HG02571 (cell line): Measurements from ENCODE around the gene TTPAL.

Experiments used
- ATAC-seq: cut with Tn5 transposase; IDR thresholded peaks from one replicate; pipeline ENCODE4 v1.9.1; 2021; ENCODE audit warnings: mild to moderate bottlenecking, moderate library complexity; ENCODE audit not compliant: unreplicated experiment

The TTPAL gene

DNA sequence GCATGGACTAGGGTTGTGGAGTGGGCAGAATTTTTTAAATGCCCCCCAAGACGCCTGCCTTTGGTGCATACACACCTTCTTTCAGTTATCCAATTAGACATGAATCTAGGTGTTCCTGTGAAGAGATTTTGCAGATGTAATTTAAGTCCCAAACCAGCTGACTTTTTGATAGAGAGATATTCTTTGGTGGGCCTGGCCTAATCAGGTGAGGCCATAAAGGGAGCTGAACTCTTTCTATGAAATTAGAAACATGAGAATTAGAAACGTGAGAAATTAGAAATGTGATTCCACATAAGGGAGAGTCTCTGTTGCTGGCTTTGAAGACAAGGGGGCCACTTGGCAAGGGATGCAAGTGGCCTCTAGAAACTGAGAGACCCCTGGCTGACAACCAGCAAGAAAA is 36.4 kb upstream of the TTPAL start:
- ATAC-seq = no peak

DNA sequence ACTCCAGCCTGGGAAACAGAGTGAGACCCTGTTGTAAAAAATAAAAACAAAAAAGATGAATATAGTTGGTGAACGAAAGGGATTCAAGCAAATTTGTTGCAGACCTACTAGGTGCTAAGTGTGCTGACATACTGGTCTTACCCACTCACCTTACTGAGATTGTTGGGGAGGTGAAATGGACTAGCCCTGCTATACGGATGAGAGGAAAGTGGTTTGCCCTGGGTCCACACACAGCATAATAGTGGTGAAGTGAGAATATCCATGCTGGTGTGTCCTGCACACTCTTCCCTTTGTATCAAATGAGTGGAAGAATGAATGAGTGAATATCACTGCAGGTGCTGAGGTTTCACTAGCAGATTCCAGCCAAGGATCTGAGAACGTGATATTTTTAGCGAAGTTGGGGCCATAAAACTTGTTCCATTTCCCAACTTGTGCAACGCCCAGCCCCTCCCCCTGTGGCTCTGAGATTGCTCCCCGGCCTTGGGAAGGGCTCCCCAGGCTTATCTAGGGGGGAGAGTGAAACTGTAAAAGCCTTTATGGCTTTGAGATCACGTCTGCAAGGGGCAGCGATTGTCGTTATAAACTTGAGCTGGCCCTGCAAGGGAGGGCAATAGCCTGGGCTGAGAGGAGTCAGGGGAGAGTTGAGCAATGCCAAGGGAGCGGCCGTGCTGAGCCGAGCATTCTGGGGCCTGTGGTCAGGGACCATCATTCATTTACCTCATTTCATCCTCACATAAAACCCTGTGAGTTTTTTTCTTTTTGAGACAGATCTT is 33.2 kb upstream of the TTPAL start:
- no peak for ATAC-seq

DNA sequence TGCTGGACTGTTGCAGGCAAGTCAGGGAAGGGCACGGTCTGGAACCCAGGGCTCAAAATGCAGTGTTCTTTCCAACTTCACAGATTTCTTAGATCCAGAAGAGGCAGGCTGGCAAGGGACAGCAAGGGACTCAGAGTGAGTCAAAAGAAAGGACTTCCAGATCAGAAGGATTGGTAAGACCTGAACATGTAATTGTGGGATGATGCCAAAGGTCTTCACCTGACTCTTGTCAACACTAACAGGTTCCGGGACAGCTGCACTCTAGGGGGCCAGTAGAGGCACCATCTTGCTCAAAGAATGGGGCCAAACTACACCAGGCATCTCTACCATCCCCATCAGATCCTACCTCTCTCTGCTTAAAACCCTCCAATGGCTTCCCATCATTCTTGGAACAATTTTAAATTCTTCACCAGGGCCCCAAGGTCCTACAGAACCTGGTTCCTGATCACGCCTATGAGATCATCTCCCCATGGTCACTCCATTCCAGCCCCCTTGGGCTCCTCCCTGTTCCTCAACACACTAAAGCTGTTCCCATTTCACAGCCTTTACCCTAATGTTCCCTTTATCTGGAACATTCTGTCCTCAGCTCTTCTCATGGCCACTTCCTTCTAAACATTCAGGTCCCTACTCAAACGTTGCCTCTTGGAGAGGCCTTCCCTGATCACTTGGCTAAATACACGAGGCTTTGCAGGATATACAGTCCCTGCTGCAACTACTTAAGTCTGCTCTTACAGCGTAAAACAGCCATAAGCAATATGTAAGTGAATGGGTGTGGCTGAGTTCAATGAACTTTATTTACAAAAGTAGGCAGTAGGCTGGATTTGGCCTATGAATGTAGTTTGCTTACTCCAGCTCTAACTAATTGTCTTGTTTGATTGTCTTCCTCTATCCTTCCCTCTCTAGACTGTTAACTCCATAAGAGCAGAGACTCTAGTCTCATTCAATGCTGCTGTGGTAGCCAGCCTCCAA is 29.6 kb upstream of the TTPAL start:
- no peak for ATAC-seq

DNA sequence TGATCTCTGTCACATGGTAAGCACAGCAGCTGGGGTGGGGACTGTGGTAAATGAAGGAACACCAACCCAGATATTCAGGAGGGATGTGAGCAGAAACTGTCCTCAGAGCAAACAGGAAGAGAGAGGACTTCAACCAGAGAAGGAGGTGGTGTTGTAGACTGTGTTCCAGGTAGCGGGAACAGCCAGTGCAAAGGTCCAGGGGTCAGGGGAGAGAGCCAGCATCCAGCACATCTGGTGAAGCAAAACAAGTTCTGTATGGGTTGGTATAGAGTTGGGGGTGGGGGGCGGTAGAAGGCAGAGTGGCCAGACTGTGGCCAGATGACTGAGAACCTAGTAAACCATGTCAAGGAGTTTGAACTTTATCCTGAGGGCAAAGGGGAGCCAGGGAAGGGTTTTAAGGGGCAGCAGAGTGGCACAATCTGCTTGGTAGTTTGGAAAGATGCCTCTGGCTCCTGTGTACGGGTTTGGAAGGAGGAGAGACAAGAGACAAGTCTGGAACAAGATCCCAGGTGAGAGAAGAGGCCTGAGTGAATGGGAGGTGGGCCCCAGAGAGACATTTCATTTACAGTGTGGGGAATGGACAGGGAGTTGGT is 27.8 kb upstream of the TTPAL start:
- ATAC-seq = no peak

DNA sequence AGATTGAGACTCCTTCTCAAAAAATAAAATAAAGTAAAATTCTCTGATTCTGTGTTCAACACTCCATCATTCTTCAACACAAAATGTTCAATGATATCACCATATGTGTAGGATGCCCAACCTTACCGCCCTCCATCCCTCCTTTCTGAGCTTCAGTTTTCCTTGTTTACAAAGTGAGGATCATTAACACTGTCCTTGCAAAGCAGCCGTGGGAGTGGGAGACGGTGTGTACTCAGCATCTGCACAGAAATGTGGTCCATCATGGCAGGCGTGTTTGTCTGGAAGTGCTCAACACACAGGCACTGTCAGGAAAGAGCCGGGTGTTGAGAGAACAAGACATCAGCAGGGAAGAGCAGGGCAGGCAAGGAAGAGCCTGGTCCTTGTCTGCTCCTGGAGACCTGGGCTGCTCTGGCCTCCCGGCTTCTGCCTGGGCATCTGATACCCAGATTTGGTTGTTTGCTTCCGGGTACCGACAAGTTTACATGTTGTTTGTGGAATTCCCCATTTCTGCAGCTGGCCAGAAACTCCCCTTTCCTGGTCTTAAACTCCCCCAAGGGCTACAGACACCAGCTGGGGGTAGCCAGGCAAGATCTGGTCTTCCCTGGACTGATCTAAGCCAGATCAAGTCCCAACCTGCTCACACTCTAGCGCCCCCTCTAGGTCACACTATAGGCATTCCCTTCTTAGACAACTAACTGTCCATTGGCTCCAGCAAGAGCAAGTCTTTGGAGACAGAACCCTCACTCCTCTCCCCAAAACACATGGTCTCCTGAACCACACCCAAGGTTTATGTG is 26.7 kb upstream of the TTPAL start:
- ATAC-seq = no peak

DNA sequence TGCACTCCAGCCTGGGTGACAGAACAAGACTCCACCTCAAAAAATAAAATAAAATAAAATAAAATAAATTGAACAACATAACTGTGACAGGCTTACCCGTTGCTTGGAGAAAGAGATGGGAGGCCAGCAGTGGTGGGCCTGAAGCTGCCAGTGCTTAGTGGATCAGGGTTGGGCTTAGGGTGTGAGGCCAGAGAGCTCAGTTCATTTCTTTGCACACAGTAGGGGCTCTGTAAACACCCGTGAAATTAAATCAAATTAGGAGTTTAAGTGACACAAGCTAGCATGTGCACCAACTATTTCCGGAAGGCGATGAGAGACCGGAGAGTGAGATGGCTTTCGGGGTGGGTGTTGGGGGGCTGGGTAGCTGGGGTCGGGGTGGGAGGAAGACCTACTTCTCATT is 25.8 kb upstream of the TTPAL start:
- ATAC-seq = no peak

DNA sequence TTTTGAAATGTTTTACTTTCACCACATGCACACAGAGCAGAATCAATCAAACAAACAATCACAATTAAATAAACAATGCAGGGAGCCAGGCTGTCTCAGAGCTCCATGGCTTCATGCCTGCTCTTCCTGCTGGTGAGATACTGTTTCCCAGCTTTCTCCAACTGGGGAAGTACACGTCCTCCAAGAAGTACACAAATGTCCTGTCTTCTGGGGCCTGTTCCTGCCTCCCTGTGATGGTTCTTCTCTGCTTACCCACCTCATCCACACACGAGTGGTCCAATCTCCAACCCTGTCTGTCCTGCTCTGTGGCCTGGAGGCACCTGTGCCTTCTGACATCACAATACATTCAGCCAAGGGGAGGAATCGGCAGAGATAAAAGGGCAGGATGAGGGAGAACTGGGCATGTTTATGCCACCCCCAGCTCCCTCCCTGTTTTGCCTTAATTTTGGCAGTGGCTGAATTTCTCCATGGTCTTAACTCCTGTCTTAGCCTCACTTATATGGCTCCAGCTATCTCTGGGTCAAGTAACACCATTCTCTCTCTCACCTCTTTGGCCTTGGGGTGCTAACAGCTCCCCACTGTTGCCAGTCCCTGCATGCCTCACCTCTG is 25.3 kb upstream of the TTPAL start:
- no peak for ATAC-seq

DNA sequence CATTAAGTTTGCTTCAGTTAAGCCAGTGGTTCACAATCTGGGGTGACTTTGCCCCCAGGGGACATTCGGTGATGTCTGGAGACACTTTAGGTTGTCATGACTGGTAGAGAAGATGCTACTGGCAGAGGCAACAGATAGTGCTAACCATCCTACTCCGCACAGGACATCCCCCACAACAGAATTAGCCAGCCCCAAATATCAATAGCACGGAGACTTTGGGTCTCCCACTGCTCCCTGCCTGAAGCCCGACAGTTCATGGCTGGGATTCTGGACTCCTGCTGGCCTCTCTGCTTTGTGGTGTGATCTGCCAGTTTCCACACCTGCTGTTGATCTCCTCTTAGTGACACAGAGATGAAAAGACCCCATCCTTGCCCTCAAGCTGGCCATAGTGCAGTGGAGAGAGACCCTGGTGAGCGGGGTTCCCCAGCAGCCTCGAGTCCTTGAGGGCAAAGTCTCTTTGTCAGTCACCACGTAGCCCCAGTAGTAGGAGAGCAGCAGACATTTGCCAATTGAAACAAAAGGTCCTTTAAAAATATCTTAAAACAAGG is 24.7 kb upstream of the TTPAL start:
- ATAC-seq = no peak

DNA sequence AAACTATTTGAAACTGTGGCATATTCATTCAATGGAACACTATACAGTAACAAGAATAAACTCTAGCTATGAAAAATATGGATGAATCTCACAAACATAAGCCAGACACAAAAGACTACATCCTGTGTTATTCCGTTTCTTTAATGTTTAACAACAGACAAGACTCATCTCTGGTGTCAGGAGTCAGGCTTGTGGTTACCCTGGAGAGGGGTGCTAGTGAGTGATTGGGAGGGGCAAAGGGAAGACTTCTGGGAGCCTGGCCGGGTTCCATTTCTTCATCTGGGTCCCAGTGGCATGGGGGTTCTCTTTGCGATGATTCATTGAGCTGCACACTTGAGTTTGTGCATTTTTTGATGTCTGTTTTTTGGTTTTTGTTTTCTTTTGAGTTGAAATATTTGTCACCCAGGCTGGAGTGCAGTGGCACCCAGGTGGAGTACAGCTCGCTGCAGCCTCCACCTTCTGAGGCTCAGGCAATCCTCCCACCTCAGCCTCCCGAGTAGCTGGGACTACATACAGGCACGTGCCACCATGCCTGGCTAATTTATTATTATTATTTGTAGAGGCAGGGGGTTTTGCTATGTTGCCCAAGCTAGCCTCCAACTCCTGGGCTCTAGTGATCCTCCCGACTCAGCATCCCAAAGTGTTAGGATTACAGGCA is 21.2 kb upstream of the TTPAL start:
- ATAC-seq = no peak

DNA sequence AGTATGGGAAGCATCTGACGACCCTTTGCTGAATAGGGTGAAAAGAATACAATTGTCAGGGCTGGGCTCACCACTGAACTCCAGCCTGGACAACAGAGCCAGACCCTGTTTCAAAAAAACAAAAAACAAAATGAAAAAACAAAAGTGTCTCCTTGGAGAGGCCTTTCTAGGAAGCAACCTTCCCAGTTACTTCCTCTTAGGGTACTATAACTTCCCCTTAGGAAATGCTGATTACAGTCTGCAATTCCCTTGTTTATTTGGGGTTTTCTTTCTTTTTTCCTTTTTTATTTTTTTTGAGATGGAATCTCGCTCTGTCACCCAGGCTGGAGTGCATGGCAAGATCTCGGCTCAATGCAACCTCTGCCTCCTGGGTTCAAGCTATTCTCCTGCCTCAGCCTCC is 20.5 kb upstream of the TTPAL start:
- ATAC-seq = no peak

DNA sequence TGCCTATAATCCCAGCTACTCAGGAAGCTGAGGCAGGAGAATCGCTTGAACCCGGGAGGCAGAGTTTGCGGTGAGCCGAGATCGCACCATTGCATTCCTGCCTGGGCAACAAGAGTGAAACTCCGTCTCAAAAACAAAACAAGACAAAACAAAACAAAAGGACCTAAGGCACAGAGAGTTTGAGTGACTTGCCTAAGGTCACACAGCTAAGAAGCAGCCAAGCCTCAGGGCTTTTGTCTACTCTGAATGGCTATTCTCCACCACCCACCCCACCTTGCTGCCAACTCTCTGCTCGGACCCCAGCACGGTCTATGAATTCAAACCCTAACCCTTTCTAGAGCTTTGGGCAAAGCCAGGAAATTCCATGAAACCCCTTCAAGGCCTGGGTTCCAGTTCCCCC is 19.1 kb upstream of the TTPAL start:
- no peak for ATAC-seq

DNA sequence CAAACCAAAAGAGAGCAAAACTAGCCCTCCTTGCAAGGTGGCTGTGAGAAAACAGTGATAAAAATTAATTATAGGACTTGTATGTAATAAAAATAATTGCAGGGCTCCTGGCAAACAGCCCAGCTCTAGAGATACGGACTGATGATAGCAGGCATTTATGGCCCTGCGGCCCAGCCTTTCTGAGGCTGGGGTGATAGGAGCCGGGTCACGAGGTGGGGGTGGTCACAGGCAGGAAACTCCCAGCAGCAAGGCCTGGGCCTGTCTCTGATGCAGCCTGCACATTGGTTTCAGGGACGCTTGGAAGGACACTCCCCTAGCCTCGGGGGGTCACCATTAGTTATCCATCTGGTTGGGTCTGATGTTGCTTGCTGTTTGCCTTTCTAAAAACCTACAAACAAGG is 18.7 kb upstream of the TTPAL start:
- no peak for ATAC-seq

DNA sequence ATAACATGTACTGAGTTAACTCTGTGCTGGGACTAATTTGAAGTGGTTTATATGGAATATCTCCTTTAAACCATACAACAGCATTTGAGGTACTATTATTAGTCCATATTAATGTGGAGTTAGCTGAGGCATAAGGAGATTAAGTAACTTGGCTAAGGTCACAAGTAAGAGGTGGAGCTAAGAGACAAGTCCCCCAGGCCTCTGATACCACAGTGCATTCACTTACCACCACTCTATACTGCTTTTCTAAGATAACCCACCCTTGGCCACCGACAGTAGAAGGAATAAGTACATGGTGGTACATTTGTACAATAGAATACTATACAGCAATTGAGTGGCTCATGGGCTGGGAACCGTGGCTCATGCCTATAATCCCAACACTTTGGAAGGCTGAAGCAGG is 16.4 kb upstream of the TTPAL start:
- ATAC-seq = no peak

DNA sequence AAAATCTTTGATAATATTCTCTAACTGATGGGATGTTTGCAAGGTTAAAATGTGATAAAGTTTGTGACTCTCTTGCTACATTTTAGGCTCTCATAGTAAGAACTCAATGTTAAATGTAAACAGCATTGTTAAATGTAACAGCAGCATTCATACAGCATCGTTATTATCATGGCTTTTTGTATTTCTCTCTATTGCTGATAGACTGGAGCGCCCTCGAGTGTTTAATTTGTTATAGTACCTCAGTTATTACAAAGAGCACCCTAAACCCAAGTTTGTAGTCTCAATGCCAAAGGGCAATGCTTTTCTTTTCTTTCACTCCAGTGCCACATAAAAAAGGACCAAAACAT is 14.9 kb upstream of the TTPAL start:
- no peak for ATAC-seq

DNA sequence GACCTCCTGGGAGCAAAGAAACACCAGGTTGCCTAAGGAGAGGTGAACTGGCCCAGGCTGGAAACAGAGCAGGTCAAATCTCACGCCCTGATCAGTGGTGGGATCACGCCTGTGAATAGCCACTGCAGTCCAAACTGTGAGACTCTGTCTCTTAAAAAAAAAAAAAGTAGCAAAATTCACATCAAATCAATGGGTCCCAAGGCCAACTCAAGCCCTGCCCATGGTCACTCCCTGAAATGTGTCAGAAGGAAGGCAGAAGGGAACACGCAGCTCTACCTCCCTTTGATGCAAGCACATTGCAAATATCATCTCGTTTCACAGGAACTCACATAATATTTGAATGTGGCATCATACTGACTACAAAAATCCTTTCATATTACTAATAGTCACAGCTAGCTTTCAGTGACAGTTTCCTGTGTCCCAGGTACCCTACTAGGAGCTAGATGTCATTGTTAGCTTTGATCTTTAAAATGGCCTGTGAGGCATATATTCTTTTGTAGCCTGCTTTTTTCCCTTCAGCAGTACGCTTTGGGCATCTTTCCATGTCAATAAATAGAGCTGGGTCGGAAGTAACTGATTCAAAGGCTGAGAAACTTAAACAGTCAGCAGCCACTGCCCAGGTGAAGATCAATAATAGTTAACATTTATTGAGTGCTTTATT is 14.4 kb upstream of the TTPAL start:
- no peak for ATAC-seq

DNA sequence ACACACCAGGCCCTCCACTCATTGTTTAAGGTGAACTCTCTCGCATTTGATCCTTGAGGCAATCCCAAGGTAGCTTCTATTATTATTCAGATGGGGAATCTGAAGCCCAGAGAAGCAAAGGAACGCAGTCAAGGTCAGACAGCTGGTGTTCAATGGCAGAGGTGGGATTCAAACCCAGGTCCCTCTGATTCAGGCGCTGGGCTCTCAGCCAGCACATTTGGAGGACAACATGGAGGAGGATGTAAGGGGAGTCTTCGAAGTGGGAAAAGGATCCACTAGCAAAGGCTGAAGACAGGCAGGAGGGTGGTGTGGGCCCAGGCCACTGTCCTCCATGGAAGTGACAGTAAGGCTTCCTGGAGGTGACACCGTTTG is 13.9 kb upstream of the TTPAL start:
- no peak for ATAC-seq

DNA sequence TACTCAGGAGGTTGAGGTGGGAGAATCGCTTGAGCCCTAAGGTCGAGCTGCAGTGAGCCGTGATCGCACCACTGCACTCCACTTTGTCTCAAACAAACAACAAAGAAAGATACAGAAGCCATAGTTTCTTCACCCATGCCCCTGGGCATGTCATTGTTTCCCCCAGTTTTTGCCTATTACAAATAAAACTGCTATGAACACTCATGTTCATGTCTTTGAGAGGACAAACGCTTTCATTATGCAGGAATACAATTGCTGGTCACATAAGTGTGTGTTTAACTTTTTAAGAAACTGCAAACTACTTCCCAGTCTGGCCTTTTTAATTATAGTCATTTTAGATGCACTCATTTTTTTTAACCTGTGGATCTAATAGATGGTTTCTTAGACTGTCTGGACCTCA is 12.2 kb upstream of the TTPAL start:
- no peak for ATAC-seq

DNA sequence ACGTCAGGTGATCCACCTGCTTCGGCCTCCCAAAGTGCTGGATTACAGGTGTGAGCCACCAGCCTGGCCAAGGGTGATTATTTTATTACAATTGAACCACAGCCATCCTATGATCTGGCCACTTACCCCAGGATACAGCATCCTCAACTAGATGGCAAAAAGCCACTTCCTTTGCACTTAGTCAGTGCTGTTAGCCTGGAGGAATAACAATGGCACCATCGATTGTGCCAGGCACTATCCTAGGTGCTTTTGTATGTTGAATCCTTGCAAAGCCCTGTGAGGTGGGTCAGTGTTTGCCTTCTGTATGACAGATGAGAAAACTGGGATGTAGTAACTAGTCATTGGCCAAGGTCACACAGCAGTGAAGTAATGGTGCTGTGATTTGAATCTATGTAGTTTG is 11.2 kb upstream of the TTPAL start:
- ATAC-seq = no peak

DNA sequence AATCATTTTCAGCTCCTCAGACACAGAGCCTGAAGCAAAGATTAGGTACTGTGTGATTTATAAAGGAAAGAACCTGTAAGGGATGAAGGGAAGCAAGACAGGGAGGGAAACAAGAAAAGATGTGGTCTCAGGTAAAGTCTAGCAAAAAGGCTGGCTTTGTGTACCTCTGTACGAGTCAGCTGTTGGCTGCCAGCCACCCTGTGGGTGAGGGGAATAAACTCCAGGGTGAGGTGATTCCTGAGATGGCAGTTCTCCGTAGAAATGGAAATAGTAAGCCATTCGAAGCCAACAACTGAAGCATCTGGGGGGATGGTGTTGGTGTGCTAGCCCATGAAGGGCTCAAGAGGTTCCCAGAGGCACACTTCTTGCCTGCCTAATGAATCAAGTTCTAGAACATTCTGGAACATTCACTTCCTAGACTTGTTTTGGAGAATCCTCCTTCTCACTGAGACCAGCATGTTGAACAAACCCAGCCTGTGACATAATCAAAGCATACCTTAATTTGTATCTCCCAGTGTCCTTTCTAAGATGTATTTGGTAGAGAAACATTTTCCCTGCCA is 10.6 kb upstream of the TTPAL start:
- ATAC-seq = no peak
